ENCODE data around the gene VAV1.
"Not testable (repeated sequence)": the region's sequence is repeated elsewhere in the genome, so short reads cannot be mapped to it uniquely, and the experiment has no call there.

VAV1 gene

DNA sequence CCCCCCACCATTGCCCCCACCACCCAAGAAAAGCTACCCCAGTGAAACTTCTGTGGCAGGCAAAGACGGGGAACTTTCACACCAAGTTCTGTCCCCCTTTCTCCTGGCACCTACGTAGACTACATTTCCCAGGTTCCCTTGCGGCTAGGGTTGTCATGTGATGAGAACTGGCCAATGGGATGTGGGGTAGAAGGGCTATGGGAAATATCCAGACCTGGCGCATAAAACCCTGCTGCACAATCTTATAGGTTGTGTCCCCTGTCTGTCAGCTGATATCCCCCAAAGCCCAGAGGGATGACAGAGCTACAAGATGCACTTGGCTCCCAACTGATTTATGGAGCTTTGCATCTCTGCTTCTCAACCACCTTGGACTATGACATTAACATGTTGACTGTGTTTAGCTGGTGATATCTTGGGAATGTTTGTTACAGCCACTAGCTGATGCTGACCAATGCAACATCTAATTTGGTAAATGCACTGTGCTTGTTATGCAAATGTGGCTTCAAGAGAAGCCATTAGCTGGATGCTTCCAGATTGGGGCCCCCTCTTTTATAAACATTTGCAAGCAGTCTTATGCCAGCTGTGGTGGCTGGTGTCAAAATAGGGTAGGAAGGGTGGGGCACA, 11.3 kb upstream of the VAV1 start:
- H3K27ac ChIP-seq (ENCODE audit: insufficient read depth in 1 of 2, low read depth in 1 of 2, low read length in 2 of 2, poor library complexity in 1 of 2, severe bottlenecking in 2 of 2) = no peak overlapping the region
- H3K27me3 ChIP-seq (replicated peaks in 2 of 5; ENCODE audit: control insufficient read depth in 4 of 5, insufficient read depth in 5 of 5, low read length in 4 of 5) = no peaks in the 10 kb centered on the region
- no peaks in the 10 kb centered on the region for H3K36me3 ChIP-seq (ENCODE audit: control insufficient read depth in 4 of 4, insufficient read depth in 4 of 4, low read length in 3 of 4)
- DNase-seq = peak in 2 of 3 donors; percentile 60 to 61
- POLR2A ChIA-PET = no interaction called here
- peaks cover 0 to 6% (median 4%) of the 10 kb centered on the region in 4 experiments for H3K4me1 ChIP-seq (ENCODE audit: control extremely low read depth in 1 of 4, control insufficient read depth in 4 of 4, insufficient read depth in 4 of 4, low read length in 3 of 4)
- CTCF ChIA-PET = interaction anchor here (0.7 to 2.1 kb wide), 6 partner anchors 10 to 107 kb away, joined by 3 to 6 read pairs (median 3); partner anchors contain the start of gene VAV1
- WGBS (ENCODE audit: insufficient coverage) = 100% methylated on average over 1 of the region's 4 CpGs
- H3K9me3 ChIP-seq (ENCODE audit: control extremely low read depth in 1 of 5, control insufficient read depth in 4 of 5, insufficient read depth in 2 of 5, low read depth in 1 of 5, low read length in 4 of 5) = no peaks in the 10 kb centered on the region
- no peak overlapping the region for H3K4me3 ChIP-seq (ENCODE audit: control insufficient read depth in 1 of 7, extremely low read depth in 1 of 7, insufficient read depth in 4 of 7, low read depth in 2 of 7, low read length in 6 of 7)

DNA sequence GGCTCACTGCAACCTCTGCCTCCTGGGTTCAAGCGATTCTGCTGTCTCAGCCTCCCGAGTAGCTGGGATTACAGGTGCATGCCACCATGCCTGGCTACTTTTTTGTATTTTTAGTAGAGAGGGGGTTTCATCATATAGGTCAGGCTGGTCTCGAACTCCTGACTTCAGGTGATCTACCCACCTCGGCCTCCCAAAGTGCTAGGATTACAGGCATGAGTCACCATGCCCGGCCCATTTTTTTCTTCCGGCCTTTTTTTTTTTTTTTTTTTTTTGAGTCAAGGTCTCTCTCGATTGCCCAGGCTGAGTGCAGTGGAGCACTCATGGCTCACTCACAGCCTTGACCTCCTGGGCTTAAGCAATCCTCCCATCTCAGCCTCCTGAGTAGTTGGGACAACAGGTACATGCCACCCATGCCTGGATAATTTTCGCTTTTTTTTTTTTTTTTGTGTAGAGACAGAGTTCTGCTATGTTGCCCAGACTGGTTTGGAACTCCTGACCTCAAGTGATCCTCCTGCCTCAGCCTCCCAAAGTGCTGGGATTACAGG, 10.2 kb upstream of the VAV1 start:
- CTCF ChIA-PET = interaction anchor here (1.3 kb wide), 1 partner anchor 44 kb away, joined by 3 read pairs; no protein-coding TSS in a partner anchor
- H3K4me1 ChIP-seq (ENCODE audit: control extremely low read depth in 1 of 4, control insufficient read depth in 4 of 4, insufficient read depth in 4 of 4, low read length in 3 of 4) = peaks cover 2 to 17% (median 13%) of the 10 kb centered on the region in 4 experiments
- DNase-seq; H3K4me3 ChIP-seq (ENCODE audit: control insufficient read depth in 1 of 7, extremely low read depth in 1 of 7, insufficient read depth in 4 of 7, low read depth in 2 of 7, low read length in 6 of 7); H3K27me3 ChIP-seq (replicated peaks in 2 of 5; ENCODE audit: control insufficient read depth in 4 of 5, insufficient read depth in 5 of 5, low read length in 4 of 5); H3K27ac ChIP-seq (ENCODE audit: insufficient read depth in 1 of 2, low read depth in 1 of 2, low read length in 2 of 2, poor library complexity in 1 of 2, severe bottlenecking in 2 of 2); H3K9me3 ChIP-seq (ENCODE audit: control extremely low read depth in 1 of 5, control insufficient read depth in 4 of 5, insufficient read depth in 2 of 5, low read depth in 1 of 5, low read length in 4 of 5); H3K36me3 ChIP-seq (ENCODE audit: control insufficient read depth in 4 of 4, insufficient read depth in 4 of 4, low read length in 3 of 4): not testable (repeated sequence)
- WGBS (ENCODE audit: insufficient coverage) = 100% methylated on average over 2 of the region's 8 CpGs
- POLR2A ChIA-PET = interaction anchor here (0.6 kb wide), 1 partner anchor 10 kb away, joined by 5 read pairs; the partner anchor contains the start of gene VAV1

DNA sequence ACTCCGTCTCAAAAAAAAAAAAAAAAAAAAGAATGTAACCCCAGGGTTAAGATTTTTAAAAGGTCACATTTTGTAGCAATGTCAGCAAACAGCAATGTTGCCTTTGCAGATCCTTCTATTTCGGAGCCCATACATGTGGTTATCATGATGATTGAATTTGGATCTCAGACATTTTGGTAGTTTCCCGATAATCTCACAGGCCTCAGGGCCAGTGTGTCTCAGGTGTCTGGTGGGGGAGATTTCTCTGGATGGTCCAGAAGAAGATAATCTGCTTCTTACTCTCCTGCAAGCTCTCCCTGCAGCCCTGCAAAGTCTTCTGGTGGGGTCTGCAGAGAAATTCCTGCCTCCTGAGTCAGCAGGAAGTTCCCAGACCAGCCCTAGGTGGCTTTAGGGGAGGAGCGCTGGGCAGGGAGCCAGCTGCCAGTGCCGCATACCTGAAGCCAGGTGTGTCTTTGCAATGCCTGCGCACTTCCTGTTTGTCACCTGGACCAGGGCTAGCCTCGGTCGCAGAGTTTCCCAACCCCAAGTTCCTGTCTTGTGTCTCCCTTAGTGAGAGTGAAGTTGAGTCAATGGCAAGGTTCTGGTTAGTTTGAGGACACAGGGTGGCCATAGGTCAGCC, 6.7 kb upstream of the VAV1 start:
- H3K27ac ChIP-seq (ENCODE audit: insufficient read depth in 1 of 2, low read depth in 1 of 2, low read length in 2 of 2, poor library complexity in 1 of 2, severe bottlenecking in 2 of 2) = peak overlapping the region in 1 of 2 experiments; percentile 1
- ChIA-PET CTCF (no interaction called here), POLR2A (no interaction called here)
- no peak for DNase-seq
- WGBS (ENCODE audit: insufficient coverage) = 82% methylated on average over 7 of the region's 8 CpGs
- H3K4me3 ChIP-seq (ENCODE audit: control insufficient read depth in 1 of 7, extremely low read depth in 1 of 7, insufficient read depth in 4 of 7, low read depth in 2 of 7, low read length in 6 of 7) = peak overlapping the region in 1 of 7 experiments; percentile 93
- peaks cover 2 to 26% (median 19%) of the 10 kb centered on the region in 4 experiments for H3K4me1 ChIP-seq (ENCODE audit: control extremely low read depth in 1 of 4, control insufficient read depth in 4 of 4, insufficient read depth in 4 of 4, low read length in 3 of 4)
- H3K9me3 ChIP-seq (ENCODE audit: control extremely low read depth in 1 of 5, control insufficient read depth in 4 of 5, insufficient read depth in 2 of 5, low read depth in 1 of 5, low read length in 4 of 5) = no peaks in the 10 kb centered on the region
- H3K27me3 ChIP-seq (replicated peaks in 2 of 5; ENCODE audit: control insufficient read depth in 4 of 5, insufficient read depth in 5 of 5, low read length in 4 of 5) = no peaks in the 10 kb centered on the region
- H3K36me3 ChIP-seq (ENCODE audit: control insufficient read depth in 4 of 4, insufficient read depth in 4 of 4, low read length in 3 of 4) = no peaks in the 10 kb centered on the region

DNA sequence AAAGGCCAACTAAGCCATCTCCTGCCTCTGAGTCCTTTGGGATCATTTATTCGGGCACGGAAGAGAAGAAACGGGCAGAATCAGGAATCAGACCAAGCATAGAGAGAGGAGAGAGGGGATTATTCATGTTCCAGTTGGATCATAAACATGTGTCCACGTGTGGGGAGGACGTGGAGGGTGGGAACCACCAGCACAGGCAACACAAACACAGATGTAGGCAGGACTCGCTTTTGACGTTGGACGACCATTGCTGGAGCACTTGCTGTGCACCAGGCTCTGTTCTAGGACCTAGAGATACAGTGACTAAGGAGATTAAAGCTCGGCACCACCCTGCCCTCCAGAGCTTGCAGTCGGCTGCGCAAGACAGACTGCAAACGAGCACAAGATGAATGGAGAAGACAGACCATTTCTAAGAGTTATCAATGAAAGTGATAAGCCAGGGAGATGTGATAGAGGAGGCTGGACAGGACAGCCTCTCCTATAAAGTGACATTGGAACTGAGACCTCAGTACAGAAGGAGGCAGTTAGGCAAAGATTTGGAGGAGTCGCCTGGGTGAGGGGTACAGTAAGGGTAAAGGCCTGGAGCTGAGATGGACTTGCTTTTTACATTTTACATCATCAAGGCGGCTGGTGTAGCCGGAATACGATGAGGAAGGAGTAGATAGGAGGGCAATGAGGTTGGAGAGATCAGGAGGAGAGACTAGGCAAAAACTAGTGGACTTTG, 6.0 kb upstream of the VAV1 start:
- ChIA-PET CTCF (interaction anchor here (1.2 to 9.5 kb wide), 2 partner anchors 12 to 36 kb away, joined by 3 to 92 read pairs; no protein-coding TSS in a partner anchor), POLR2A (interaction anchor here (1.2 kb wide), 1 partner anchor 61 kb away, joined by 3 read pairs; no protein-coding TSS in a partner anchor)
- H3K4me1 ChIP-seq (ENCODE audit: control extremely low read depth in 1 of 4, control insufficient read depth in 4 of 4, insufficient read depth in 4 of 4, low read length in 3 of 4) = peaks cover 2 to 26% (median 19%) of the 10 kb centered on the region in 4 experiments
- WGBS (ENCODE audit: insufficient coverage) = 74% methylated on average over 13 of the region's 16 CpGs
- H3K4me3 ChIP-seq (ENCODE audit: control insufficient read depth in 1 of 7, extremely low read depth in 1 of 7, insufficient read depth in 4 of 7, low read depth in 2 of 7, low read length in 6 of 7) = peak overlapping the region; percentile 34 to 93 (median 76)
- no peaks in the 10 kb centered on the region for H3K36me3 ChIP-seq (ENCODE audit: control insufficient read depth in 4 of 4, insufficient read depth in 4 of 4, low read length in 3 of 4)
- peak overlapping the region in 1 of 2 experiments; percentile 51 for H3K27ac ChIP-seq (ENCODE audit: insufficient read depth in 1 of 2, low read depth in 1 of 2, low read length in 2 of 2, poor library complexity in 1 of 2, severe bottlenecking in 2 of 2)
- H3K9me3 ChIP-seq (ENCODE audit: control extremely low read depth in 1 of 5, control insufficient read depth in 4 of 5, insufficient read depth in 2 of 5, low read depth in 1 of 5, low read length in 4 of 5) = no peaks in the 10 kb centered on the region
- no peaks in the 10 kb centered on the region for H3K27me3 ChIP-seq (replicated peaks in 2 of 5; ENCODE audit: control insufficient read depth in 4 of 5, insufficient read depth in 5 of 5, low read length in 4 of 5)
- no peak for DNase-seq

DNA sequence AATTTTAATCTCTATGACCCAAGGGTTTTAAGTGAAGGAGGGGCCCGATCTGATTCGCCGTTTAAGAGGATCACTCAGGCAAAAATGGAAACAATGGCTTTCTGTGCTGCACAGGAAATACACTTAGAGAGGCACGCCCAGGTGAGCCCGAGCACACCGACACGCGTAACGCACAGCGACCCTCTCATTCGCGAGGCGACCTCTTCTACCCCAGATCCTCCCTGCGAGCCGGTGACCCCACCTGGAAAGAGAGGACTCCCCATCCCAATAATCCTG, 5.5 kb upstream of the VAV1 start:
- peak in 2 of 3 donors; percentile 42 to 56 for DNase-seq
- Histone ChIP-seq H3K9me3 (ENCODE audit: control extremely low read depth in 1 of 5, control insufficient read depth in 4 of 5, insufficient read depth in 2 of 5, low read depth in 1 of 5, low read length in 4 of 5) (no peaks in the 10 kb centered on the region), H3K4me1 (ENCODE audit: control extremely low read depth in 1 of 4, control insufficient read depth in 4 of 4, insufficient read depth in 4 of 4, low read length in 3 of 4) (peaks cover 2 to 26% (median 21%) of the 10 kb centered on the region in 4 experiments), H3K27ac (ENCODE audit: insufficient read depth in 1 of 2, low read depth in 1 of 2, low read length in 2 of 2, poor library complexity in 1 of 2, severe bottlenecking in 2 of 2) (peak overlapping the region in 1 of 2 experiments; percentile 51), H3K36me3 (ENCODE audit: control insufficient read depth in 4 of 4, insufficient read depth in 4 of 4, low read length in 3 of 4) (no peaks in the 10 kb centered on the region), H3K4me3 (ENCODE audit: control insufficient read depth in 1 of 7, extremely low read depth in 1 of 7, insufficient read depth in 4 of 7, low read depth in 2 of 7, low read length in 6 of 7) (peak overlapping the region; percentile 34 to 93 (median 76)), H3K27me3 (replicated peaks in 2 of 5; ENCODE audit: control insufficient read depth in 4 of 5, insufficient read depth in 5 of 5, low read length in 4 of 5) (no peaks in the 10 kb centered on the region)
- ChIA-PET POLR2A (interaction anchor here (1.2 kb wide), 1 partner anchor 60 kb away, joined by 3 read pairs; no protein-coding TSS in a partner anchor), CTCF (interaction anchor here (1.2 to 9.5 kb wide), 2 partner anchors 13 to 35 kb away, joined by 3 to 92 read pairs; no protein-coding TSS in a partner anchor)
- 0% methylated on average over 13 of the region's 15 CpGs for WGBS (ENCODE audit: insufficient coverage)

DNA sequence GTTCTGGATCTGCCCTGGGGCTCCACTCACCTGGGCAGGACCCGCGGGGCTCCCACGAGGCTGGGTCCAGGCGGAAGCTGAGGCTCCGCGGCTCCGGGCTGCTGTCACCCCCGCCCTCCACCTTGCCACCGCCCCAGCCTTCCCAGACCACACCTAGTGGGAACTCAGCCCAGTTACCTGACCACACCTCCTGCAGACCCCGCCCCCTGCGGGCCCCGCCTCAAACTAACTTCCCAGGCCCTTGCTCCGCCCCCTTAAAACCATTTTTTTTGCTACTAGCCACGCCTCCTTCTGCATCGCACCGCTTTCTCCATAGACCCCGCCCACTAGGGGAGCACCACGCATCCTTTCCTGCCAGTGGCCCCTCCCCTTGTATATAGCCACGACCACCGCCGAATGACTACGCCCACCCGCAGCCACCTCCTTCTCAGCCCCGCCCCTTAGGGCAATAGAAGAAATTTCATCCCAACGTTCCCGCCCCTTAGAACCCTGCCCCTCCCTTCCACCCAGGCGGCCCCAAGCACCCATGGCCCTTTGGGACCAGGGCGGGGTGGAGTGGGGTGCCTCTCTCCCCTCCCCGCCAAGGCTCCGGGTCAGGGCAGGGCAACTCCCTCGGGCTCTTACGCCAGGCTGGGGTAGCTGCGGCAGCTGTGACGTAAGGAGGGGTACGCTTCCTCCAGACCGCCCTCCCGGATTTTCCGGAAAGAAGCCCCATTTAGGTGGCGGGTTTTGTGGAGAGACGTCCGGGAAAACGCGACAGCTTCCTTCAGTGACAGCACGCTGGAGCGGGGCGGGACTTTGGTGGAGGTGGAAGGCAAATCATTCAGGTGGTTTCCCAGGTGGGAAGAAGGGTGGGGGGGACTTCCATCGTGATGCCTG, 4.9 kb upstream of the VAV1 start, which contains the start of gene SH2D3A:
Gene SH2D3A, minus strand, starts transcription at position 79 of the 879 bp plus-strand sequence. CDS start 3,687 bp downstream, outside the sequence.
- peak; percentile 94 to 96 (median 96) for DNase-seq
- 2% methylated on average over 34 of the region's 47 CpGs for WGBS (ENCODE audit: insufficient coverage)
- Histone ChIP-seq H3K36me3 (ENCODE audit: control insufficient read depth in 4 of 4, insufficient read depth in 4 of 4, low read length in 3 of 4) (no peaks in the 10 kb centered on the region), H3K4me3 (ENCODE audit: control insufficient read depth in 1 of 7, extremely low read depth in 1 of 7, insufficient read depth in 4 of 7, low read depth in 2 of 7, low read length in 6 of 7) (peak within 1 kb of the TSS; percentile 34 to 93 (median 76)), H3K9me3 (ENCODE audit: control extremely low read depth in 1 of 5, control insufficient read depth in 4 of 5, insufficient read depth in 2 of 5, low read depth in 1 of 5, low read length in 4 of 5) (no peaks in the 10 kb centered on the region), H3K4me1 (ENCODE audit: control extremely low read depth in 1 of 4, control insufficient read depth in 4 of 4, insufficient read depth in 4 of 4, low read length in 3 of 4) (peaks cover 2 to 26% (median 21%) of the 10 kb centered on the region in 4 experiments), H3K27me3 (replicated peaks in 2 of 5; ENCODE audit: control insufficient read depth in 4 of 5, insufficient read depth in 5 of 5, low read length in 4 of 5) (no peaks in the 10 kb centered on the region), H3K27ac (ENCODE audit: insufficient read depth in 1 of 2, low read depth in 1 of 2, low read length in 2 of 2, poor library complexity in 1 of 2, severe bottlenecking in 2 of 2) (peak within 1 kb of the TSS in 1 of 2 experiments; percentile 51)
- POLR2A ChIA-PET = interaction anchor here (0.5 to 1.2 kb wide), 3 partner anchors 34 to 95 kb away, joined by 3 to 7 read pairs (median 3); no protein-coding TSS in a partner anchor
- CTCF ChIA-PET = interaction anchor here (1.2 to 9.5 kb wide), 3 partner anchors 13 to 35 kb away, joined by 3 to 92 read pairs (median 6); no protein-coding TSS in a partner anchor
